NB4 (cell line): ENCODE results near the gene MYO1E.

Experiments
- DNase-seq: peaks from one replicate; pipeline ENCODE4 v3.0.0; 2010; ENCODE audit warnings: low read depth
- H3K4me3 ChIP-seq: one replicate; pipeline ENCODE4 v1.5.1; 2011; ENCODE audit warnings: mild to moderate bottlenecking, low read depth, low read length, moderate library complexity
- CTCF ChIP-seq: IDR thresholded peaks from one replicate; pipeline ENCODE4 v1.5.1; 2012; ENCODE audit warnings: low read depth, low read length
- MAX ChIP-seq: IDR thresholded peaks from 2 replicates; pipeline ENCODE4 v1.6.1; 2011; ENCODE audit warnings: low read depth, low read length
- MYC ChIP-seq: IDR thresholded peaks from 2 replicates; pipeline ENCODE4 v1.6.1; 2011; ENCODE audit warnings: low read depth, low read length
- POLR2A ChIP-seq: IDR thresholded peaks from 2 replicates; pipeline ENCODE4 v1.6.1; 2011; ENCODE audit warnings: mild to moderate bottlenecking; ENCODE audit not compliant: insufficient read length; ENCODE audit errors: extremely low read depth

Gene MYO1E

GRCh38 chr15:59116771-59117170, 255.9 kb downstream of the MYO1E start:
- no peak for DNase-seq
- no peak overlapping the region for H3K4me3 ChIP-seq
- TF ChIP-seq MAX = no peak
- no peak for TF ChIP-seq MYC
- TF ChIP-seq POLR2A = no peak
- no peak for TF ChIP-seq CTCF

GRCh38 chr15:59116141-59116540, 256.5 kb downstream of the MYO1E start:
- no peak overlapping the region for H3K4me3 ChIP-seq
- DNase-seq = no peak
- TF ChIP-seq CTCF = no peak
- no peak for TF ChIP-seq MAX
- no peak for TF ChIP-seq MYC
- no peak for TF ChIP-seq POLR2A

- no peak for DNase-seq
- no peak overlapping the region for H3K4me3 ChIP-seq
- no peak for TF ChIP-seq MAX
- TF ChIP-seq MYC = no peak
- no peak for TF ChIP-seq POLR2A
- TF ChIP-seq CTCF = no peak
Observed at GRCh38 chr15:59115047-59115446, 257.6 kb downstream of the MYO1E start.

- TF ChIP-seq CTCF (no peak), MAX (no peak), MYC (no peak), POLR2A (no peak)
- no peak for DNase-seq
- H3K4me3 ChIP-seq = no peak overlapping the region
Observed at GRCh38 chr15:59111251-59111650, 261.4 kb downstream of the MYO1E start.

- no peak for DNase-seq
Observed at GRCh38 chr15:59105854-59106253, 266.8 kb downstream of the MYO1E start.

More at GRCh38 chr15:59105854-59106253, 266.8 kb downstream of the MYO1E start:
- H3K4me3 ChIP-seq = peak overlapping the region; percentile 94
- TF ChIP-seq MAX = no peak
- TF ChIP-seq CTCF = no peak
- TF ChIP-seq MYC = no peak
- no peak for TF ChIP-seq POLR2A
